GM12864 (cell line): ENCODE results near the gene FMN2.

ENCODE experiments used
- DNase-seq: peaks from one replicate; pipeline ENCODE4 v3.0.0-alpha.2; 2011; ENCODE audit warnings: low read depth
- H3K4me3 ChIP-seq: 2 replicates; pipeline ENCODE4 v1.5.1; 2011; ENCODE audit warnings: mild to moderate bottlenecking, low read depth, low read length, control low read depth
- CTCF ChIP-seq: IDR thresholded peaks from 2 replicates; pipeline ENCODE4 v1.5.1; 2011; ENCODE audit warnings: low read depth, mild to moderate bottlenecking, moderate library complexity, low read length, control low read depth, inconsistent platforms; ENCODE audit errors: missing control alignments

Gene FMN2

GRCh38 chr1:240134113-240134512 is 42.4 kb downstream of the FMN2 start:
- H3K4me3 ChIP-seq, result no peak overlapping the region
- TF ChIP-seq CTCF, result no peak
- DNase-seq, result no peak

- no peak overlapping the region for H3K4me3 ChIP-seq
- no peak for DNase-seq
- TF ChIP-seq CTCF, result no peak
These were observed 42.9 kb downstream of the FMN2 start for GRCh38 chr1:240134596-240134995.

DNA sequence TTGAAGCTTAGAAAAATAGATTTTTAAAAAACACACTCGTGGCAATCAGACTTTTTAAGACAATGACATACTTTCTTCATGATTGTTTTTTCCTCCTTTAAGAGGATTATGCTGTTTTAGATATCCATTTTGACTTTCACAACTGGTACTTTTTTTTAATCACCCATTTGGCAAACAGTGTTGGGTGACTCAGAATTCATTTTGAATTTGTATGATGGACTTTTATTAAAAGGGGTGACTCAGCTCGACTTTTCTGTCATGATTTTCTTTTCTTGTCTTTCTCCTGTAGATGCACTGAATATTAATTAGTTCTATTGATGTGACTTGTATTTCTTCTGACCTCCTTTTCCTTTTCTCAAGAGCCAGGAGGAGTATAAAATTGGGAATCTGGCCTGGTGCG is 44.7 kb downstream of the FMN2 start:
- DNase-seq, result no peak
- no peak for TF ChIP-seq CTCF
- H3K4me3 ChIP-seq, result no peak overlapping the region

- no peak for DNase-seq
- TF ChIP-seq CTCF, result no peak
- no peak overlapping the region for H3K4me3 ChIP-seq
These were observed 47.2 kb downstream of the FMN2 start for GRCh38 chr1:240138867-240139266.

DNA sequence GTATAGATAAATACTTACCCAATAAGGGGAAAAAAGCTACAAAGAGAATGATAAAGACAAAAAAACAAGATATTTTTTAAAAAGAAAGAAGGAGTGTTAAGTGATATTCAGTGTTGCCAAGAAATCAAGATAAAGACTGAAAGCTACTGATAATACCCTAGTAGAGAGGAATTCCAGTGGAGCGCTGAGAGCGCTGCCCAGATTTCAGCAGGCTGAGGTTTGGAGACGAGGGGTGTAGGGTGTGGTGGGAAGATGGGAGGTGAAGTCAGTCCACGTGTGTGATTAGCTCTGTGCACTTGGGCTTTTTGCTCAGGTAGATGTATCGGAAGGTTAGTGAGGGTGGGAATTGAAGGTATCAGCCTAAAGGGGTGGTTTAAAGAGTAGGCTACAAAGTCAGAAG is 47.8 kb downstream of the FMN2 start:
- no peak for TF ChIP-seq CTCF
- DNase-seq, result no peak
- H3K4me3 ChIP-seq, result no peak overlapping the region

DNA sequence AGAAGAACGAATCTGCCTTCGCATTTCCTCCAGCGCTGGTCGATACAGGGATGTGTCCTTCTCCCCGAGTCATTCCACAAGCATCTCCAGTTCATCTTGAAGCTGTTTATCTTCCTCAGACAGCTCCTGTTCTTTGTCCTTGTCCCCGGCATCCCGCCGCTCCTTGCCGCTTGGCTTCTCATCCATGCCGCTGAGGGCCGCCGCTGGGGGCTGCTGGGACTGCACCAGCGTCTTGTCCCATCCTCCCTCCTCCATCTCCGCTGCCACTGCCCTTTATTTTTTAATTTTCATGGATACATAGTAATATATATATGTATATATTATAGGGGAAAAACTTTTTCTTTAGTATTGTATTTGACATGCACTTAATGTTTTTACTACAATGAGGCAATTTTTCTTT is 53.4 kb downstream of the FMN2 start:
- H3K4me3 ChIP-seq, result no peak overlapping the region
- no peak for TF ChIP-seq CTCF
- DNase-seq, result no peak

DNA sequence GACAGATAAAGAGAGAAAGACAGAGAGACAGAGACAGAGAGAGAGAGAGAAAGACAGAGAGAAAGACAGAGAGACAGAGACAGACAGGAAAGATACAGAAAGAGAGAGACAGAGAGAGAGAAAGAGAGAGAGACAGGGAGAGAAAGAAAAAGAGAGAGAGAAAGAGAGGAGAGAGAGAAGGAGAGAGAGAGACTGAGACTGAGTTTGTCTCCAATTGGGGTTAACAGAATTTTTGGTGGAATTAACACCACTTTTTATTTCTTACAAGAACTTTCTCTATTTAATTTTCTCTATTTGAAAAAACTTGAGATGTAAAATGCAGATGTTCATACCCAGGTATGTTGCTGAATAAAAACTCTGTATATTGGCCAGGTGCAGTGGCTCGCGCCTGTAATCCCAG is 56.6 kb downstream of the FMN2 start:
- DNase-seq, result no peak
- no peak overlapping the region for H3K4me3 ChIP-seq
- TF ChIP-seq CTCF, result no peak
